ENCODE measurements around the gene TREM2. TPM values are rescaled to one million over a fixed set of nuclear protein-coding genes. Genes with fewer than 3 reads are reported as not detected.

TREM2 gene
- total RNA-seq, 4 donors from 2014 or later, result 3.8 to 335 (median 15.9) TPM

- no peak for TF ChIP-seq CTCF (IDR thresholded peaks at IDR 0.05; ENCODE audit: low read depth)
These were observed 27.9 kb upstream of the TREM2 start for GRCh38 chr6:41190791-41191190.

- TF ChIP-seq CTCF (IDR thresholded peaks at IDR 0.05; ENCODE audit: low read depth), result no peak
These were observed 27.1 kb upstream of the TREM2 start for GRCh38 chr6:41189967-41190366.

- TF ChIP-seq CTCF (IDR thresholded peaks at IDR 0.05; ENCODE audit: low read depth), result no peak
These were observed 25.3 kb upstream of the TREM2 start for GRCh38 chr6:41187924-41188886.

DNA sequence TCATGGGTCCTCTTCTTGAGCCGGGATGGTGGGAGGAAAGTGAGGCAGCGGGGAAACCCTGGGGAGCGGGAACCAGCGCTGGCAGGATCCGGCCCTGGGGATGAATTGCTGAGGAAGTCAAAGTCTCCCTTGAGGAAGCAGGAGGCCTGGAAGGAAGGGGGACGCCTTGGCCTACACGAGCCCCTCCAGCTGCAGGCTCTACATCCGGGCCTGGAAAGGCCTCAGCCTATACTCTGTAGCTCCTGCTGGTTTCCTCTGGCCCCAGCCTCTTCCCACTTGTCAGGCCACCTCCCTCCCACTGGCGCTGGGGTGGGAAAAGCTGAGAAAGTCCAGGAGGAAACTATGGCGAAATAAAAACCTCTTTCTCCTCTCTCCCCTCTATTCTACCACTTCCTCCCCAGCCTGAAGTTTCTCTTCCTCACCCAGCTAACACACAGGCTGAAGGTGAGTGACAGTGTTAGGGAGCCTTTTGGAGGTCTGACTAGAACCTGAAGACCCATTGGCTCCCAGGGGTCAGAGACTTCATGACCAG is 23.2 kb upstream of the TREM2 start:
- no peak for TF ChIP-seq CTCF (IDR thresholded peaks at IDR 0.05; ENCODE audit: low read depth)

DNA sequence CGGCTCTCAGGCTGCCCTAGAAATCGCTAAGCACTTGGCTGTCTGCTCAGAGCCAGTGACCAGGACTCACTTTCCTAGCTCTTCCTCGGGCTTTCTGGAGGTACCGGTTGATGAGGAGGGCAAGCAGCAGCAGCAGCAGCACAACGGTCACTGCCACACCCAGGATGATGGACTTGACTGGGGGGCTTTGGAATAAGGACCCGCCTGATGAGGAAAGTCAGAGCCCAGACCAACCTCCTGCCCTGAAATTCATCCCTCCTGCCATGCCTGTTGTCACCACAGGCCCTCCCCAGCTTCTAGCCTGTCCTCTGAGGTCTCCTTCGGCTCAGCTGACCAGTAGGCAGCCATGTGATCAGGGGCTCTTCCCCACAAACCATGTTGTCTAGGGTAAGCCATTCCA is 21.8 kb upstream of the TREM2 start:
- no peak for TF ChIP-seq CTCF (IDR thresholded peaks at IDR 0.05; ENCODE audit: low read depth)

DNA sequence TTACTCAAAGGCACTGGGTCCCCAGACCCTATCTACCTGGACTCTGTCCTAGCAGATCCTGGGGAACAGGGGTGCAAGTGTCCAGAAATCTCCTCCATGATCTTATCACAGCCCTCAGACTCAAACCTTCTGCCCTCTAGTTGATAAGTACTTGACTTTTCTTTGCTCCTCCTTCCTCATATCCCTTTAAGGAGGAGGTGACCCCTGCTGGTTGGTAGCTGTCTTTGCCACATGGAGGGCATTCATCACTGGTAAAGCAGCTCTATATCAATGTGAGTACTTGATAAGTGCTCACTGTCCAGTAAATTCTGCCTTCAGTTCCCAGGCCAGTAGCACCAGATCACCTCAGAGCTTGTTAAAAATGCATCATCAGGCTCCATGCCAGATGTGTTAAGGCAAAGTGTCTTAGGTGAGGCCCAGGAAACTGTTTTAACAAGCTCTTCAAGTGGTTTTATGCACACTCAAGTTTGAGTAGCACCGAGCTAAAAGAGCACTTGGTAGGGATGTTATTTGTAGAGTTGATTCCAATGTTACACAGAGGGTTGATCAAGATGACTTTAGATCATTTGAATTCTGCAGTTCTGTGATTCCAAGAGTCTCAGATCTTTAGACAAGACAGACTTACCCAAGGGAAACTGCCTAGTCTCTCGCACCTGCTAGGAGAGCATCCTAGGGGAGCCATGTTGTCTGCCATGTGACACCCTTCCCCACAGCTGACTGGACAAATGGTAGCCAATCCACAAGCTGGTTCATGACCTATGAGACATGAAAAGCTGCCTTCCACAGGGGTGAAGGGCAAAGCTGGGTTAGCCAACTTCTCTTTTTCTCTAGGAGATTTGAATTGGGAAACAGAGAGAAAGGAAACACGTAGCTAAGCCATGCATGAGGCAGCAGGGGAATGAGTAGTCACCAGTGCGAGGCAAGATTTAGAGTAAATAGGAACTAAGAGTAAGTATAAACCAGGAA is 19.4 kb upstream of the TREM2 start:
- TF ChIP-seq CTCF (IDR thresholded peaks at IDR 0.05; ENCODE audit: low read depth), result no peak

Measured in subcutaneous adipose tissue (tissue), 4 donors.